ENCODE results near the gene CGB7.
"Not testable (repeated sequence)": the region's sequence is repeated elsewhere in the genome, so short reads cannot be mapped to it uniquely, and the experiment has no call there.

The CGB7 gene

GRCh38 chr19:49018388-49019241 is 38.9 kb downstream of the CGB7 start:
- H3K4me3 ChIP-seq (ENCODE audit: low read length) = peak overlapping the region; percentile 50; the same call in 1 of the 2 replicates
- not testable (repeated sequence) for H3K9ac ChIP-seq (ENCODE audit: low read depth, low read length); H3K9me3 ChIP-seq (ENCODE audit: insufficient read depth, low read depth, low read length); H3K27ac ChIP-seq (ENCODE audit: low read length); H3K4me1 ChIP-seq (ENCODE audit: insufficient read depth, low read length)
- peaks cover 28% of the 10 kb centered on the region for H3K36me3 ChIP-seq (ENCODE audit: insufficient read depth, low read depth, low read length)
- H3K27me3 ChIP-seq (ENCODE audit: insufficient read depth, low read length) = peaks cover 47% of the 10 kb centered on the region

- Histone ChIP-seq H3K36me3 (ENCODE audit: insufficient read depth, low read depth, low read length) (peaks cover 34% of the 10 kb centered on the region), H3K4me1 (ENCODE audit: insufficient read depth, low read length) (no peaks in the 10 kb centered on the region; the same call in 1 of the 2 replicates), H3K27me3 (ENCODE audit: insufficient read depth, low read length) (peaks cover 47% of the 10 kb centered on the region), H3K9me3 (ENCODE audit: insufficient read depth, low read depth, low read length) (no peaks in the 10 kb centered on the region), H3K27ac (ENCODE audit: low read length) (no peak overlapping the region), H3K9ac (ENCODE audit: low read depth, low read length) (no peak overlapping the region; the same call in 1 of the 2 replicates), H3K4me3 (ENCODE audit: low read length) (peak overlapping the region; percentile 50; the same call in 1 of the 2 replicates)
Measured at GRCh38 chr19:49017666-49018351, 39.7 kb downstream of the CGB7 start.

DNA sequence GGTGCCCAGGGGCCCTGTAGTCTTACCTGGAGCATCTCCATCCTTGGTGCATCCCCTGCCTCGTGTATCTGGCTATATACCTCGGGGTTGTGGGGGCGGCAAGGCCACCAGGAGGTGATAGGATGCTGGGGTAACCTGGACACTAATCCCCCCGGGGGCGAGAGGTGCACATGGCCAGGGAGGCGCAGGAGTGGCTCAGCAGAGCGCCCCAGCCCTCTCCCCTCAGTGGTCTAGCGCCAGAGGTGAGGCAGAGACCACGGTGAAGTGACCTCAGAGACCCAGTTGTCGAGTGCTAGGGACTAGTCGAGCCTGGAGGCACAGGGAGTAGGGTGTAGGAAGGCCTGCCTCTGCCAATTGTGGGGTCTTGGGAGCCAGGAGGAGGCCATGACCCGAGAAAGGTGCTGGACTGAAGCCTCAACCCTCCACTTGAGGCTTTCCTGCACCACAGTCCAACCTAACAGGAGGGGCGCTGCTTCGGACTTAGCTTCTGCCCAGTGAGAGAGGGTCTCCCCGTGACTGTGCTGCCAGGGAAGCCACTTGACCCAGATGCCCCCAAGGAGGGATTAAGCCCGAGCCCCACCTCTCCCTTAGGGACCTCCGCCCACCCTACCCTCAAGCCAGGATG is 40.4 kb downstream of the CGB7 start, which contains the start of gene LHB:
LHB (minus strand) TSS at position 51 of the 625 bp plus-strand sequence; CDS start at position 41, 10 bp downstream.
- Histone ChIP-seq H3K9ac (ENCODE audit: low read depth, low read length) (no peak within 1 kb of the TSS; the same call in 1 of the 2 replicates), H3K9me3 (ENCODE audit: insufficient read depth, low read depth, low read length) (no peaks in the 10 kb centered on the region)

DNA sequence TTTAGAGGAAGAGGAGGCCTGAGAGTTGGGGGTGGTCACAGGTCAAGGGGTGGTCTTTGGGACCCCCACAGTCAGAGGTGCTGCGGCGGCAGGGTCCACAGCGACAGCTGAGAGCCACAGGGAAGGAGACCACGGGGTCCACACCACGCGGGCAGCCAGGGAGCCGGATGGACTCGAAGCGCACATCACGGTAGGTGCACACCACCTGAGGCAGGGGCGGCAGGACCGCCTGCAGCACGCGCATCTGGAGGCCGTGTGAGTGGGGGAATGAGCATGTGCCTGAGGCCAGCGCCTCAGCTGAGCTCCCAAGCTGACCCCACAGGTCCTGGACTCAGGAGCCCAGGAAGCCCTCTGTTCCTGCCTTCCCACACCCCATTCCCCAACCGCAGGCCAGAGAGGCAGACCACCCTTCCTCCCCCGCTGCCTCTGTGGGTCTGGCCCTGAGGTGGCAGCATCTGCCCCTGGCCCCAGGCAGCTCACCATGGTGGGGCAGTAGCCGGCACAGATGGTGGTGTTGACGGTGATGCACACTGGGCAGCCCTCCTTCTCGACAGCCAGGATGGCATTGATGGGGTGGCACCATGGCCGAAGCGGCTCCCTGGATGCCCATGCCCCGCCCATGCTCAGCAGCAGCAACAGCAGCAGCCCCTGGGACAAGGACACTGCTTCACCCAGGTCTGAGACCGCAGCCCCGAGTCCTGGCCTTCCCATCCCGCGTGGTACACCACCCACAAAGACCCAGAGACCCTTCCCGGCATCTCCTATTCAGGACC is 41.3 kb downstream of the CGB7 start:
- H3K9me3 ChIP-seq (ENCODE audit: insufficient read depth, low read depth, low read length) = no peaks in the 10 kb centered on the region
- H3K9ac ChIP-seq (ENCODE audit: low read depth, low read length) = no peak overlapping the region
- H3K27me3 ChIP-seq (ENCODE audit: insufficient read depth, low read length) = peaks cover 37% of the 10 kb centered on the region
- H3K36me3 ChIP-seq (ENCODE audit: insufficient read depth, low read depth, low read length) = peaks cover 49% of the 10 kb centered on the region
- H3K4me3 ChIP-seq (ENCODE audit: low read length) = no peak overlapping the region
- H3K4me1 ChIP-seq (ENCODE audit: insufficient read depth, low read length) = no peaks in the 10 kb centered on the region; the same call in 1 of the 2 replicates
- H3K27ac ChIP-seq (ENCODE audit: low read length) = no peak overlapping the region

More for the DNA sequence above, 40.4 kb downstream of the CGB7 start, which contains the start of gene LHB:
- peak within 1 kb of the TSS; percentile 50; the same call in 1 of the 2 replicates for H3K4me3 ChIP-seq (ENCODE audit: low read length)
- H3K27ac ChIP-seq (ENCODE audit: low read length) = no peak within 1 kb of the TSS
- no peaks in the 10 kb centered on the region; the same call in 1 of the 2 replicates for H3K4me1 ChIP-seq (ENCODE audit: insufficient read depth, low read length)
- H3K27me3 ChIP-seq (ENCODE audit: insufficient read depth, low read length) = peaks cover 46% of the 10 kb centered on the region
- H3K36me3 ChIP-seq (ENCODE audit: insufficient read depth, low read depth, low read length) = peaks cover 40% of the 10 kb centered on the region

DNA sequence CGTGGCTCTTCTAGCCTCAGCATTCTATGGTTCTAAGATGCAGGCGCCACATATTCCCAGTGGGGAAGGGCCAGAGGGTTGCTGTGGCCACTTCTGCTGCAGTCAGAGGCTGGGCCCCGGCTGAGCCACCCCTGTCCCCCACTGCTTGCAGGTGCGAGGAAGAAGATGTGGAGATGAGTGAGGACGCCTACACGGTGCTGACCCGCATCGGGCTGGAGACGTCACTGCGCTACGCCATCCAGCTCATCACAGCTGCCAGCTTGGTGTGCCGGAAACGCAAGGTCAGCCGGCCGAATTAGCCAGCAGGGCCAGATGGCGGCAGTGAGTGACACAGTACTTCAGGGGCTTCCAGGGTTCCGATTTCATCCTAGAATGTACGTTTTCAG is 42.7 kb downstream of the CGB7 start:
- Histone ChIP-seq H3K4me3 (ENCODE audit: low read length) (no peak overlapping the region), H3K36me3 (ENCODE audit: insufficient read depth, low read depth, low read length) (peaks cover 60% of the 10 kb centered on the region), H3K9me3 (ENCODE audit: insufficient read depth, low read depth, low read length) (no peaks in the 10 kb centered on the region), H3K27me3 (ENCODE audit: insufficient read depth, low read length) (peaks cover 24% of the 10 kb centered on the region), H3K27ac (ENCODE audit: low read length) (no peak overlapping the region), H3K4me1 (ENCODE audit: insufficient read depth, low read length) (no peaks in the 10 kb centered on the region; the same call in 1 of the 2 replicates), H3K9ac (ENCODE audit: low read depth, low read length) (no peak overlapping the region)

GRCh38 chr19:49014123-49014869 is 43.3 kb downstream of the CGB7 start:
- Histone ChIP-seq H3K27me3 (ENCODE audit: insufficient read depth, low read length) (peaks cover 23% of the 10 kb centered on the region), H3K4me3 (ENCODE audit: low read length) (no peak overlapping the region), H3K4me1 (ENCODE audit: insufficient read depth, low read length) (no peaks in the 10 kb centered on the region; the same call in 1 of the 2 replicates), H3K36me3 (ENCODE audit: insufficient read depth, low read depth, low read length) (peaks cover 66% of the 10 kb centered on the region), H3K27ac (ENCODE audit: low read length) (no peak overlapping the region), H3K9ac (ENCODE audit: low read depth, low read length) (no peak overlapping the region), H3K9me3 (ENCODE audit: insufficient read depth, low read depth, low read length) (no peaks in the 10 kb centered on the region)

DNA sequence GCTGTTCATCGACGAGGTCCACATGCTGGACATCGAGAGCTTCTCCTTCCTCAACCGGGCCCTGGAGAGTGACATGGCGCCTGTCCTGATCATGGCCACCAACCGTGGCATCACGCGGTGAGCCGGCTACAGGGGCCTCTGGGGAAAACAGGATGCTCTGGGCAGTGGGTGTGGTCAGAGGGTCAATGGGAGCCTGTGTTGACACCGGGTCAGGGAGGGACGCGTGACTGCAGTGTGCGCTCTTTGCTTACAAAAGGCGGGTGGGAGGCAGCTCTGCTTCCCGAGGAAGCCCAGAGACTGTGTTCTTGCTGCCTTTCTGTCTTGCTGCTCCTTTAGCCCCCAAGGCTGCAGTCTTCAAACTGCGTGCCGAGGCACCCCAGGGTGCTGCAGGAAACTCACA is 46.4 kb downstream of the CGB7 start:
- H3K9me3 ChIP-seq (ENCODE audit: insufficient read depth, low read depth, low read length) = no peaks in the 10 kb centered on the region
- H3K36me3 ChIP-seq (ENCODE audit: insufficient read depth, low read depth, low read length) = peaks cover 79% of the 10 kb centered on the region
- H3K27me3 ChIP-seq (ENCODE audit: insufficient read depth, low read length) = no peaks in the 10 kb centered on the region
- H3K4me3 ChIP-seq (ENCODE audit: low read length) = no peak overlapping the region
- no peaks in the 10 kb centered on the region for H3K4me1 ChIP-seq (ENCODE audit: insufficient read depth, low read length)
- H3K9ac ChIP-seq (ENCODE audit: low read depth, low read length) = no peak overlapping the region
- H3K27ac ChIP-seq (ENCODE audit: low read length) = no peak overlapping the region

GRCh38 chr19:49010453-49010852 is 47.1 kb downstream of the CGB7 start:
- Histone ChIP-seq H3K27ac (ENCODE audit: low read length) (no peak overlapping the region), H3K4me3 (ENCODE audit: low read length) (no peak overlapping the region), H3K9me3 (ENCODE audit: insufficient read depth, low read depth, low read length) (no peaks in the 10 kb centered on the region), H3K27me3 (ENCODE audit: insufficient read depth, low read length) (no peaks in the 10 kb centered on the region), H3K4me1 (ENCODE audit: insufficient read depth, low read length) (no peaks in the 10 kb centered on the region), H3K36me3 (ENCODE audit: insufficient read depth, low read depth, low read length) (peaks cover 79% of the 10 kb centered on the region), H3K9ac (ENCODE audit: low read depth, low read length) (no peak overlapping the region)

DNA sequence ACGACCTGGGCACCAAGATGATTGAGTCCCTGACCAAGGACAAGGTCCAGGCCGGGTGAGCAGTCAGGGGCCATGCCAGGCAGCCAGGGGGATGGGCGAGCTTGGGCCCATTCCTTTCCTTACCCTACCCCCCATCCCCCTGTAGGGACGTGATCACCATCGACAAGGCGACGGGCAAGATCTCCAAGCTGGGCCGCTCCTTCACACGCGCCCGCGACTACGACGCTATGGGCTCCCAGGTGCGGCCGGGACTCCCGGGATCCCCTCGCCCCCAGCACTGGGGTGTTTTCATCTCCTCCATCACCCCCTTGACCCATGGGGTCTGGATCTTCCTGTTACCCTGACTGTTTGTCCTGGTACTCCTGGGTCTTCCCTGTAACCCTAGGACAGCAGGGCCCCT is 47.7 kb downstream of the CGB7 start:
- Histone ChIP-seq H3K4me3 (ENCODE audit: low read length) (no peak overlapping the region), H3K27ac (ENCODE audit: low read length) (no peak overlapping the region), H3K36me3 (ENCODE audit: insufficient read depth, low read depth, low read length) (peaks cover 79% of the 10 kb centered on the region), H3K27me3 (ENCODE audit: insufficient read depth, low read length) (no peaks in the 10 kb centered on the region), H3K9me3 (ENCODE audit: insufficient read depth, low read depth, low read length) (no peaks in the 10 kb centered on the region), H3K4me1 (ENCODE audit: insufficient read depth, low read length) (no peaks in the 10 kb centered on the region), H3K9ac (ENCODE audit: low read depth, low read length) (no peak overlapping the region)

DNA sequence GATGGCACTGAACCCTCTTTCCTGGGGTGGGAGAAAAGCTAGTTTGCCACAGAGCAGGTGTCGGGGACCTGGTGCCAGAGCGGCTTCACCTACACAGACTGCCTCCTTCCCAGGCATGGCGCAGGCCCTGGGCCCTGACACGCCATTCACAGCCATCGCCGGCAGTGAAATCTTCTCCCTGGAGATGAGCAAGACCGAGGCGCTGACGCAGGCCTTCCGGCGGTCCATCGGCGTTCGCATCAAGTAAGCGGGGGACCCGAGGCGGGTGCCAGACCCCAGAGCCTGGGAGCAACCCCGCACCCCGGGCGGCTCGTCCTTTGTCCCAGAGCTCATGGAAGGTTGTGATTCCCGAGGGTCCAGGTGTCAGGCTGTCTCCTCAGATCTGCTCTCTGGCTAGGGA is 50.6 kb downstream of the CGB7 start:
- Histone ChIP-seq H3K27ac (ENCODE audit: low read length) (no peak overlapping the region), H3K9ac (ENCODE audit: low read depth, low read length) (no peak overlapping the region), H3K36me3 (ENCODE audit: insufficient read depth, low read depth, low read length) (peaks cover 79% of the 10 kb centered on the region), H3K27me3 (ENCODE audit: insufficient read depth, low read length) (no peaks in the 10 kb centered on the region), H3K4me1 (ENCODE audit: insufficient read depth, low read length) (no peaks in the 10 kb centered on the region), H3K9me3 (ENCODE audit: insufficient read depth, low read depth, low read length) (no peaks in the 10 kb centered on the region), H3K4me3 (ENCODE audit: low read length) (no peak overlapping the region)
